Lower leg skin (tissue), 3 donors: Measurements from ENCODE around the gene CCDC33.

Source experiments
- POLR2A ChIP-seq, 2 donors: fragments of 450-650 bp; IDR thresholded peaks; one replicate each; pipeline ENCODE4 v1.6.1; 2016 to 2017; ENCODE audit warnings: antibody characterized with exemption in 2 of 2, mild to moderate bottlenecking in 1 of 2, moderate library complexity in 1 of 2
- TF ChIP-seq, protein P1 (sequence below), 3 donors: fragments of 450-650 bp; IDR thresholded peaks; one replicate each; pipeline ENCODE4 v1.5.1; 2016; ENCODE audit warnings: antibody characterized with exemption in 3 of 3, mild to moderate bottlenecking in 3 of 3, moderate library complexity in 2 of 3

DNA sequence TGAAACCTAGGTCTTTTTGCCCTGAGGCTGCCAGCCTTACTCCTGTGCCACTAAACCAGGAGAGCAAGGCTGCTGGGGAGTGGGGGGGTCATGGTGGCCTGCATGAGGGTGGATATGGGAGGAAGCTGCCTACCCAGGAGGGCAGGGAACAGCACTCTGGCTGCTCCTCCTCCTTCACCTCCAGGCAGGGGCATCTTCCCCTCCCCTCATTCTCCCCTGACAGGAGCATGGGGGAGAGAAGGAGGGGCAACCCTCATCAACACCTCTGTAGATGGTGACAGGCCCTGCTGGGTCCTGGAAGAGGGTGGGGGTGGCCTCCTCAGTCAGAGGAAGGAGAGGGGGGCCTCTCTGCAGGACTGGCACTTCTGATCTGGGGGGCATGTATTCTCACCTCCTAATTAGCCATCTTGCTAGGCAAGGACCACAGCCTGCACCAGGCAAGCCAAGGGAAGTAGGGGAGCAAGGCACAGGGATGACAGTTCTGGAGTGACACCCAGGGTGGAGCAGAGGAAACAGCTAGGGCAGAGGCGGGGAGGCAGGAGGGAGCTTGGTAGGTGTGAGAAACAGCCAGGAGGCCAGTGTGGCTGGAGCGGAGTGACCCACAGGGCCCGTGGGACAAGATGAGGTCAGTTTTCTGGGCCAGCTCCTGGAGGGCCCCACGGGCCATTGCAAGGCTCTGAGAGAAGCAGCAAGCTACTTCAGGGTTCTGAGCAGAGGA, 4.9 kb downstream of the CCDC33 start:
- TF ChIP-seq, protein P1, sequence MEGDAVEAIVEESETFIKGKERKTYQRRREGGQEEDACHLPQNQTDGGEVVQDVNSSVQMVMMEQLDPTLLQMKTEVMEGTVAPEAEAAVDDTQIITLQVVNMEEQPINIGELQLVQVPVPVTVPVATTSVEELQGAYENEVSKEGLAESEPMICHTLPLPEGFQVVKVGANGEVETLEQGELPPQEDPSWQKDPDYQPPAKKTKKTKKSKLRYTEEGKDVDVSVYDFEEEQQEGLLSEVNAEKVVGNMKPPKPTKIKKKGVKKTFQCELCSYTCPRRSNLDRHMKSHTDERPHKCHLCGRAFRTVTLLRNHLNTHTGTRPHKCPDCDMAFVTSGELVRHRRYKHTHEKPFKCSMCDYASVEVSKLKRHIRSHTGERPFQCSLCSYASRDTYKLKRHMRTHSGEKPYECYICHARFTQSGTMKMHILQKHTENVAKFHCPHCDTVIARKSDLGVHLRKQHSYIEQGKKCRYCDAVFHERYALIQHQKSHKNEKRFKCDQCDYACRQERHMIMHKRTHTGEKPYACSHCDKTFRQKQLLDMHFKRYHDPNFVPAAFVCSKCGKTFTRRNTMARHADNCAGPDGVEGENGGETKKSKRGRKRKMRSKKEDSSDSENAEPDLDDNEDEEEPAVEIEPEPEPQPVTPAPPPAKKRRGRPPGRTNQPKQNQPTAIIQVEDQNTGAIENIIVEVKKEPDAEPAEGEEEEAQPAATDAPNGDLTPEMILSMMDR (IDR thresholded peaks at IDR 0.05): no peak
- TF ChIP-seq POLR2A (IDR thresholded peaks at IDR 0.05): no peak
